HEK293 (cell line): Measurements from ENCODE around the gene FBXL13.

ENCODE experiments used
- ZBTB7A ChIP-seq: fragments of 450-650 bp; formaldehyde crosslinking; IDR thresholded peaks from 2 replicates; pipeline ENCODE4 v1.5.1; 2016; ENCODE audit warnings: low read depth, missing biosample characterization, missing genetic modification characterization
- ZNF449 ChIP-seq: fragments of 450-650 bp; formaldehyde crosslinking; IDR thresholded peaks from 2 replicates; pipeline ENCODE4 v1.5.1; 2017; ENCODE audit warnings: missing biosample characterization, mild to moderate bottlenecking, missing genetic modification characterization, moderate library complexity
- ZNF670 ChIP-seq: fragments of 450-650 bp; formaldehyde crosslinking; IDR thresholded peaks from 2 replicates; pipeline ENCODE4 v1.5.1; 2016; ENCODE audit warnings: missing biosample characterization, missing genetic modification characterization, low read depth
- ZNF76 ChIP-seq: fragments of 450-650 bp; formaldehyde crosslinking; IDR thresholded peaks from 2 replicates; pipeline ENCODE4; 2016; ENCODE audit warnings: low read depth, missing biosample characterization, missing genetic modification characterization, borderline replicate concordance
- ZSCAN30 ChIP-seq: fragments of 450-650 bp; IDR thresholded peaks from 2 replicates; pipeline ENCODE4 v1.5.1; 2018; ENCODE audit warnings: missing biosample characterization, mild to moderate bottlenecking, missing genetic modification characterization, moderate library complexity
- TF ChIP-seq, protein P1 (sequence below): fragments of 450-650 bp; formaldehyde crosslinking; IDR thresholded peaks from 2 replicates; pipeline ENCODE4 v1.5.1; 2016; ENCODE audit warnings: missing biosample characterization, missing genetic modification characterization

DNA sequence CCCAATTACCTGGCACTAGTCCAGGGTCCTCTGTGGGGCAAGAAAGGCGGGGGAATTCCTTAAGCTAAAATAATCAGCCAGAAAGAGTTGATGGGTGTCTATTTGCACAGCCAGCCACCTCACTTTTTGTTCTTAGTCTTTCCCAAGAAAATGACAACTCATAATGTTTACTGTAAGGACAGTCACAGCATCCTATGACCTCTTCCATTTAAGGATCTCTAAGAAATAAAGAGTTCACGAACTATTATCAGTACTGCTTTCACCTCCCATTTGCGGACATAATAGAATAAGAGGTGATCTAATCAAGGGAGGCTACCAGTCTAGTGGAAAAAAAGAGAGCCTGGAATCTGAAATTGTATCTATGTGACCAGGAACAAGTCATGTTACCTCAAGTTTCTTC lies 234.2 kb downstream of the FBXL13 start:
- TF ChIP-seq ZNF670 (tag by site-specific recombination) (no peak), ZNF76 (tag by site-specific recombination) (no peak), ZSCAN30 (tag by site-specific recombination) (no peak), ZNF449 (tag by site-specific recombination) (no peak), ZBTB7A (no peak)
- TF ChIP-seq, protein P1, sequence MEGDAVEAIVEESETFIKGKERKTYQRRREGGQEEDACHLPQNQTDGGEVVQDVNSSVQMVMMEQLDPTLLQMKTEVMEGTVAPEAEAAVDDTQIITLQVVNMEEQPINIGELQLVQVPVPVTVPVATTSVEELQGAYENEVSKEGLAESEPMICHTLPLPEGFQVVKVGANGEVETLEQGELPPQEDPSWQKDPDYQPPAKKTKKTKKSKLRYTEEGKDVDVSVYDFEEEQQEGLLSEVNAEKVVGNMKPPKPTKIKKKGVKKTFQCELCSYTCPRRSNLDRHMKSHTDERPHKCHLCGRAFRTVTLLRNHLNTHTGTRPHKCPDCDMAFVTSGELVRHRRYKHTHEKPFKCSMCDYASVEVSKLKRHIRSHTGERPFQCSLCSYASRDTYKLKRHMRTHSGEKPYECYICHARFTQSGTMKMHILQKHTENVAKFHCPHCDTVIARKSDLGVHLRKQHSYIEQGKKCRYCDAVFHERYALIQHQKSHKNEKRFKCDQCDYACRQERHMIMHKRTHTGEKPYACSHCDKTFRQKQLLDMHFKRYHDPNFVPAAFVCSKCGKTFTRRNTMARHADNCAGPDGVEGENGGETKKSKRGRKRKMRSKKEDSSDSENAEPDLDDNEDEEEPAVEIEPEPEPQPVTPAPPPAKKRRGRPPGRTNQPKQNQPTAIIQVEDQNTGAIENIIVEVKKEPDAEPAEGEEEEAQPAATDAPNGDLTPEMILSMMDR, result no peak
